Right lobe of liver (tissue), 6 donors: Measurements from ENCODE around the gene STEAP1B. TPM values are rescaled to one million over a fixed set of nuclear protein-coding genes. Genes with fewer than 3 reads are reported as not detected.

Experiments used
- ATAC-seq, 4 donors: fragments of 200-7000 bp; cut with Tn5 transposase; one replicate each; pipeline ENCODE4 v1.9.1; 2020; ENCODE audit warnings: mild to moderate bottlenecking in 4 of 4, moderate library complexity in 4 of 4
- DNase-seq, 3 donors: peaks; one replicate each; pipeline ENCODE4 v3.0.0-alpha.2; 2020
- H3K27ac ChIP-seq, 3 donors: fragments of 200-600 bp; one replicate each; pipeline ENCODE4 v1.8.0; 2022
- H3K27me3 ChIP-seq, 2 donors: fragments of 200-600 bp; one replicate each; pipeline ENCODE4 v1.8.0; 2022
- H3K36me3 ChIP-seq, 4 donors: fragments of 200-600 bp; sonication (generic) in 1 of 4; one replicate each; pipeline versions ENCODE4 v1.5.1 to v1.8.0; 2017 to 2022; ENCODE audit warnings: control low read depth in 1 of 4
- H3K4me1 ChIP-seq, 4 donors: fragments of 200-600 bp; sonication (generic) in 1 of 4; one replicate each; pipeline versions ENCODE4 v1.5.1 to v1.8.0; 2017 to 2022; ENCODE audit warnings: control low read depth in 1 of 4
- H3K4me3 ChIP-seq, 3 donors: fragments of 200-600 bp; one replicate each; pipeline ENCODE4 v1.8.0; 2022
- H3K9me3 ChIP-seq, 4 donors: fragments of 200-600 bp; sonication (generic) in 1 of 4; one replicate each; pipeline versions ENCODE4 v1.5.1 to v1.8.0; 2017 to 2022; ENCODE audit warnings: control low read depth in 1 of 4
- POLR2A ChIP-seq: fragments of 450-650 bp; IDR thresholded peaks from one replicate; pipeline ENCODE4 v1.6.1; 2017; ENCODE audit warnings: antibody characterized with exemption, mild to moderate bottlenecking
- WGBS: methylation state at CpG from one replicate; pipeline ENCODE4 v1.1.6; 2018; ENCODE audit warnings: low coverage, low lambda C conversion rate; ENCODE audit not compliant: insufficient coverage; ENCODE audit errors: missing lambda C conversion rate; 5-methylcytosine and 5-hydroxymethylcytosine counted together
- intact Hi-C, 2 donors: fragments of 100-400 bp; cut with DNase I; formaldehyde crosslinking; loops; one replicate each; pipeline versions ENCODE4 v1.11.2 to v1.14.1; 2022
- total RNA-seq, 6 experiments: library from RNA; depleted of rRNA in 2 of 6; stranded (reverse); fragments of >200 nt in 2 of 6; fragmentation: NEBNext Ultra II Directional in 3 of 6; extraction: Animal tissue kit (Norgen Biotek cat#: 25700) in 3 of 6; gene quantifications; one replicate each; pipeline versions ENCODE4 v1.1.0 to v1.2.4, GENCODE V29; 2016 to 2023
- TF ChIP-seq, protein P1 (sequence below), 4 donors: fragments of 200-600 bp in 3 of 4; fragments of 450-650 bp in 1 of 4; IDR thresholded peaks; one replicate each; pipeline versions ENCODE4 v1.5.1 to v1.8.0; 2016 to 2022; ENCODE audit warnings: antibody characterized with exemption in 4 of 4, mild to moderate bottlenecking in 2 of 4
- donor health status: DM: no; HTN: yes; CAD: no.
- donor health status: DM: no; HTN: no; CAD: no.
- donor health status: DM: no; HTN: no; CAD: no.
- donor health status: DM: no; HTN: yes; CAD: no.
- donor health status: DM: no; HTN: yes; CAD: no.

STEAP1B gene
- total RNA-seq, 6 experiments from 2014 or later = 0.25 to 0.60 TPM; not detected in 4

DNA sequence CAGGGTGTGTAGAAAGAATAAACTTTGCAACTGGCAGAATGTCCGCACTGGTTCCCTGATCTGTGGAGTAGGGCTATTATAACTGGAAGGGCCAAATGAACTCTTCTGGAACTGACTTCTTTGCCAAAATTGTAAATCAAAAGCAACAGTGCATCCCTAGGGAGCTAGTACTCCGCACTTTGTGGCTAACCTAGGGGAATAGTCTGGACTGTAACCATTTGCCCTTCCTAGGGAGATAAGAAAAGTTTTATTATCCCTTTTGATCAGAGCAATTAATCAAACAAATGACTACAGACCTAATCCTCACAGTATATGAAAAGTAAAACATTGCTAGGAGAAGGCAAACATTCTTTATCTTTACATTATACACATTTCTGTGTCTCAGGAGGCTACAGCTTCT lies 45.5 kb upstream of the STEAP1B start:
- 81% methylated on average over 2 of the region's 2 CpGs for whole genome bisulfite sequencing
- TF ChIP-seq, protein P1, sequence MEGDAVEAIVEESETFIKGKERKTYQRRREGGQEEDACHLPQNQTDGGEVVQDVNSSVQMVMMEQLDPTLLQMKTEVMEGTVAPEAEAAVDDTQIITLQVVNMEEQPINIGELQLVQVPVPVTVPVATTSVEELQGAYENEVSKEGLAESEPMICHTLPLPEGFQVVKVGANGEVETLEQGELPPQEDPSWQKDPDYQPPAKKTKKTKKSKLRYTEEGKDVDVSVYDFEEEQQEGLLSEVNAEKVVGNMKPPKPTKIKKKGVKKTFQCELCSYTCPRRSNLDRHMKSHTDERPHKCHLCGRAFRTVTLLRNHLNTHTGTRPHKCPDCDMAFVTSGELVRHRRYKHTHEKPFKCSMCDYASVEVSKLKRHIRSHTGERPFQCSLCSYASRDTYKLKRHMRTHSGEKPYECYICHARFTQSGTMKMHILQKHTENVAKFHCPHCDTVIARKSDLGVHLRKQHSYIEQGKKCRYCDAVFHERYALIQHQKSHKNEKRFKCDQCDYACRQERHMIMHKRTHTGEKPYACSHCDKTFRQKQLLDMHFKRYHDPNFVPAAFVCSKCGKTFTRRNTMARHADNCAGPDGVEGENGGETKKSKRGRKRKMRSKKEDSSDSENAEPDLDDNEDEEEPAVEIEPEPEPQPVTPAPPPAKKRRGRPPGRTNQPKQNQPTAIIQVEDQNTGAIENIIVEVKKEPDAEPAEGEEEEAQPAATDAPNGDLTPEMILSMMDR (IDR thresholded peaks at IDR 0.05) = no peak
- TF ChIP-seq POLR2A = no peak
- Histone ChIP-seq H3K36me3 (no peaks in the 10 kb centered on the region), H3K4me1 (peaks cover 0 to 9% (median 0%) of the 10 kb centered on the region in 4 donors), H3K4me3 (no peak overlapping the region), H3K9me3 (no peaks in the 10 kb centered on the region), H3K27me3 (peaks cover 6 to 13% of the 10 kb centered on the region in 2 donors), H3K27ac (no peak overlapping the region)
- intact Hi-C loops = no loop called here
- ATAC-seq (no peak), DNase-seq (no peak)

DNA sequence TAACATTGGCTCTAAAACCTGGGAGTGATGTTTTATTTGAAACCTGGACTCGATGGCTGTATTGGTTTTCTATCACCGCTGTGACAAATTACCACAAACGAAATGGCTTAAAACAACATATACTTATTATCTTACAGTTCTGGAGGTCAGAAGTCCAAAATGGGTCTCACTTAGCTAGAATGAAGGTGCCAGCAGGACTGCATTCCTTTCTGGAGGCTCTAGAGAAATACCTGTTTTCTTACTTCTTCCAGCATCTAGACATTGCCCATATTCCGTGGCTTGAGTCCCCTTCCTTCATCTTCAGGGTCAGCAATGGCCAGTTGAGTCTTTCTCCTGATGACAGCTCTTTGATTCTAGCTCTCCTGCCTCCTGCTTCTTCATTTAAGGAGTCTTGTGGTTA lies 44.3 kb upstream of the STEAP1B start:
- no peak for TF ChIP-seq POLR2A
- H3K27me3 ChIP-seq = peaks cover 3 to 6% of the 10 kb centered on the region in 2 donors
- H3K9me3 ChIP-seq = no peaks in the 10 kb centered on the region
- intact Hi-C loops = no loop called here
- 66% methylated on average over 4 of the region's 4 CpGs for WGBS
- no peak for ATAC-seq
- H3K4me3 ChIP-seq = no peak overlapping the region
- no peak for DNase-seq
- H3K27ac ChIP-seq = no peak overlapping the region
- H3K4me1 ChIP-seq = no peaks in the 10 kb centered on the region
- H3K36me3 ChIP-seq = no peaks in the 10 kb centered on the region

GRCh38 chr7:22543169-22543568 lies 43.2 kb upstream of the STEAP1B start:
- no peak for ATAC-seq
- Histone ChIP-seq H3K4me1 (no peaks in the 10 kb centered on the region), H3K27ac (no peak overlapping the region), H3K27me3 (peaks cover under 1 to 5% of the 10 kb centered on the region in 2 donors), H3K9me3 (no peaks in the 10 kb centered on the region), H3K4me3 (no peak overlapping the region), H3K36me3 (no peaks in the 10 kb centered on the region)
- 66% methylated on average over 5 of the region's 7 CpGs for WGBS
- no peak for DNase-seq
- no peak for TF ChIP-seq POLR2A
- TF ChIP-seq, protein P1 (IDR thresholded peaks at IDR 0.05) = no peak
- intact Hi-C loops = no loop called here

DNA sequence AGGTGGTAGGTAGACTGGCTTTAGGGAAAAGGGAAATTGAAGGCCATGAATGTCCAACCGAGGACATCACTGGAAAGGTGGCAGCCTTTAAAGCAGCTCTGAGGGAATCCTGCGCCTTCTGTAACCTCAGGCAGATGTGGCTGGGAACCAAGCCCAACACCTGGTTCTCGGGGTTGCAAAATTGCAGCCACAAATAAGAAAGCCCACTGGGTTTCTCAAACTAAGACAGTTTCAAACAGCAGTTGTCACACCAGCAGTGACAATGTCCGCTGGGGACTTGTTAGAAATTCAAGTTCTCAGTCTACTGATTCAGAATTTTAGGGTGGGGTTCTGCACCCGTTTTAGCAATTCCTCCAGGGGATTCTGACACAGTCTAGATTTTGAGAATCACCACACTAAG lies 42.7 kb upstream of the STEAP1B start:
- H3K36me3 ChIP-seq = no peaks in the 10 kb centered on the region
- H3K9me3 ChIP-seq = no peaks in the 10 kb centered on the region
- no peaks in the 10 kb centered on the region for H3K27me3 ChIP-seq
- no peak for TF ChIP-seq POLR2A
- TF ChIP-seq, protein P1 (IDR thresholded peaks at IDR 0.05) = no peak
- H3K4me1 ChIP-seq = no peaks in the 10 kb centered on the region
- H3K27ac ChIP-seq = no peak overlapping the region
- 83% methylated on average over 5 of the region's 5 CpGs for WGBS
- intact Hi-C loops = no loop called here
- ATAC-seq (no peak), DNase-seq (no peak)
- no peak overlapping the region for H3K4me3 ChIP-seq

DNA sequence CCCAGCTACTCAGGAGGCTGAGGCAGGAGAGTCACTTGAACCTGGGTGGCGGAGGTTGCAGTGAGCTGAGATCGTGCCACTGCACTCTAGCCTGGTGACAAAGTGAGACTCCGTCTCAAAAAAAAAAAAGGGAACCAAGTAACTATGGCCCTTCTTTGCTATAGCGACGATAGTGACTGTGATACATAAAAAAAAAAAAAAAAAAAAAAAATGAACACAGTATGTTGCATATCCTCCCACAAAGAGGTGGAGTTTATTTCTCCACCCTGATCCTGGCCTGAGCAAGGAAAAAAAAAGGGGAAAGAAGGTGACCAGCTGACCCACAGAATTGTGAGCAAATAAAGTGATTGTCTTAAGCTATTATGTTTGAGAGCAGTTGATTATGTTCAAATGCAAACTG lies 42.3 kb upstream of the STEAP1B start:
- H3K27me3 ChIP-seq = no peaks in the 10 kb centered on the region
- intact Hi-C loops = no loop called here
- DNase-seq (no peak), ATAC-seq (no peak)
- 55% methylated on average over 5 of the region's 5 CpGs for WGBS
- TF ChIP-seq, protein P1 (IDR thresholded peaks at IDR 0.05) = no peak
- no peak for TF ChIP-seq POLR2A
- no peak overlapping the region for H3K27ac ChIP-seq
- no peaks in the 10 kb centered on the region for H3K4me1 ChIP-seq
- H3K36me3 ChIP-seq = no peaks in the 10 kb centered on the region
- H3K4me3 ChIP-seq = no peak overlapping the region
- H3K9me3 ChIP-seq = no peaks in the 10 kb centered on the region
